HG02943 (cell line): ENCODE data around the gene CIB4.

Experiments
- ATAC-seq: cut with Tn5 transposase; IDR thresholded peaks from one replicate; pipeline ENCODE4 v1.9.1; 2021; ENCODE audit warnings: mild to moderate bottlenecking, low read depth, moderate library complexity; ENCODE audit not compliant: unreplicated experiment

Gene CIB4

GRCh38 chr2:26627350-26628105 lies 13.6 kb downstream of the CIB4 start:
- no peak for ATAC-seq

DNA sequence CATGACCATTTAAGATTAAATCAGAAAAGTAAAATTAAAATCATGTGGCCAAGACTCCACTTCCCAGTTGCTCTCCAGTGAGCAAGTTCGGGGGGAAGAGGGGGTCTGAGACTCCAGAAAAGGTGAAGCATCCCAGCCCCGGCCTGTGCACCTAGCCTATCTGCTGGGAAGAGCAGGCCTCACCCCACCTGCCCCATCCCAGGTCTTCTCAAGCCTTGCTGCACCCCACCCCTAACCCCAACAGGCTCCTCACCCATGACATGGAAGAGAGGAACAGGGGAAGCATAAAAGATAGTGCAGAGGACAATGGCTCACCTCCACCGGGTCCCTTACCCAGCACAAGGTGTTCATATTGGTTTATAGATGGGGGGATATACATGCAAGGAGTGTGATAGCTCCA lies 14.6 kb downstream of the CIB4 start:
- no peak for ATAC-seq

DNA sequence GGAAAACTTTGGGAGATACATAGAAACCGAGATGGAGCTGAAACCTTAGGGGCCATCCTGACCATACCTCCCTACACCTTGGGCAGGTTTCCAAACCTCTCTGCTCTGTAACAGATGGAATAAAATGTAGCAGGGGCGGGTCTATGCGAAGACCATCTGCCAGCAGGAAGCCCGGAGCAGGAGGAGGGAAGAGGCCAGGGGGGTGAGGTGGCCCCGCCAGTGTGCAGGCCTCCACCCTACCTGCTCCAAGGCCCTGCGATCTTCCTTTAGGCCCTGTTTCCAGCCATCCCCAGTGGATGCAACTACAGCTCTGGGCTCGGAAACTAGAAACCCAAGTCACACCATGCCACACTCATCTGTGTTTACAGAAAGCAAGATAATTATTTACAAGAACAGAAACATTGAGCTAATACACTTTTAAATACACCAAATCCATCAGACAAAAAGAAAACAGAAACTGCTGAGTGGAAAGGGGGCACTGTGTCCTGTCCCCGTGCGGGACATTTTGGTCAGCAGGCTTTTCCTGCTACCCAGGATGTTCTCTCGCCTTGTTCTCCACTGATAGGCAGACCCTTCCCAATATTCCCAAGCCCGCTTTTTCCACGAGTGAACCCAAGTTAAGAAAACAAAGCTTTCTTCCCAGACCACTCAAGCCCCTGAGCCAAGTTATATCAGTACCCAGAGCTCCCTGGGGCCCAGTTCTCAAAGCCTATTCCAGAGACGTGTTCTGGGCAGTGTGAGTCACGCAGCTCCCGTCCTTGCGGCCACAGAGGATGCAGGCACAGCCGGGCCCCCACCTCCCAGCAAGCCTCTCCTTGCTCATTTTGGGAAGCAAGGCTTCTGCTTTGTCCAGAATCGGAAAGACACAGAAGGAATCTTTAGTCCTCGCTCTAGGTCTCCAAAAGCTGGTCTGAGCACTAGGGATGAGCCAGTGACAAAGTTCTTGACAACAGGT lies 17.3 kb downstream of the CIB4 start:
- no peak for ATAC-seq

- no peak for ATAC-seq
Measured at GRCh38 chr2:26621469-26622199, 19.5 kb downstream of the CIB4 start.

DNA sequence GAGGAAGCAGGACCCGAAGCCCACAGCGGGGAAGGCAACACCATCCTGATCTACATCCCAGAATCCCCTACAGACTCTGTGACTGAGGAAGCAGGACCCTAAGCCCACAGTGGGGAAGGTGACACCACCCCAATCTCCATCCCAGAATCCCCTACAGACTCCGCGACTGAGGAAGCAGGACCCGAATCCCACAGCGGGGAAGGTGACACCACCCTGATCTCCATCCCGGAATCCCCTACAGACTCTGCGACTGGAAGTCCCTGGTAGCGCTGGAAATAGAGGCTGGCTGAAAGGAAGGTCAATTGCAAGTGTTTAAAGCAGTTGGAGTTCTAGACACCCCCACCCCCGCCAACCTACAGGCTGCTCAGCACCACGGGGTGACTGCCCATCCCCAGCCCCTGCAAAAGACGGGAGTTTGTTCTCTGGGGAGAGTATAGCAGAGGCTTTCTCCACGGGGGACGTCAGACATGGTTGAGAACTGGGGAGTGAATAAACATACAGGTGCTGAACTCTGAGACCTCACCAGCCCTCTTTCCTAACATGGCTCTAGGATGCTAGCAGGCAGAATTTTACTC lies 21.0 kb downstream of the CIB4 start:
- no peak for ATAC-seq

- no peak for ATAC-seq
Measured at GRCh38 chr2:26619521-26619951, 21.6 kb downstream of the CIB4 start.

GRCh38 chr2:26619096-26619495 lies 22.1 kb downstream of the CIB4 start:
- ATAC-seq: no peak

DNA sequence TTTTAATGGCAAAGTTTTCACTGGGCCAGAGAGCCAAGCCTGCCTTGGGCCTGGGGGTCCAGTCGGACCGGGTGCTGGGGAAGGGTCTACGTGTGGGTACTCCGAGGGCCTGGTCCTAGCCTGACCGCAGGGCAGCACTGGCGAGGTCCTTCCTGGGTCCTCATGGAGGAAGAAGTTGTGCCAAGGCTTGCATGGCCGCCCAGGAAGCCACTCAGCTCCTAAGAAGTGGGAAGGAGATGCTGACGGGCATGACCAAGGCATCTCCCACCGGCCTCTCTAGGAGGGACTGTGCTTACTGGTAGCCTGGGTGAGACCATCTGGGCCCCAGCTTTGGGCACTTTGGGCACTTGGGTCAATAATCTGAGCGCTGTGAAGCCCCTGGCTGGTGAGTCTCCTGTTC lies 22.6 kb downstream of the CIB4 start:
- no peak for ATAC-seq

DNA sequence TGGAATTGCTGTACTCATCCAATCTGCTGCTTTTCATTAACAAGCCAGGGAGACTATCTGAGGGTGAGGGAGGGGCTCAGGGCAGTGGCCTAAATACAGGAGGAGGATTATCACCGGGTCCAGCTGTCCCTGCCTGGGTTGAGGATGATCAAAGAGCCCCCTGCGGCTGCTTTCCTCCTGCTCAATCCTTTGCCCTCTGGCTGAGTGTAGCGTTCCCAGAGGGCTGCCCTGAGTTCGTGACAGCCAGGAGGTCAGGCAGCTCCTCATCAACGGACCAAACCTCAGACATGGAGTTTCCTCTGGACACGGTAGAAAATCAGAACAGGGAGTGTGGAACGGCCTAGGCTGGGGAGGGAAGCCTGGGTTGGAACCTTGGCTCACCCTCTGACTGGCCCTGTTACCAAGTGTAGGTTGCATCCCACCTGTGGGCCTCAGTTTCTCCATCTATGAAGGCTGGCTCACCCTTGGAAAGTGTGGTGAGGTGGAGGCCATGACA lies 23.5 kb downstream of the CIB4 start:
- no peak for ATAC-seq

GRCh38 chr2:26616706-26617587 lies 24.2 kb downstream of the CIB4 start:
- no peak for ATAC-seq

- ATAC-seq: no peak
Measured at GRCh38 chr2:26615860-26616705, 25.1 kb downstream of the CIB4 start.

DNA sequence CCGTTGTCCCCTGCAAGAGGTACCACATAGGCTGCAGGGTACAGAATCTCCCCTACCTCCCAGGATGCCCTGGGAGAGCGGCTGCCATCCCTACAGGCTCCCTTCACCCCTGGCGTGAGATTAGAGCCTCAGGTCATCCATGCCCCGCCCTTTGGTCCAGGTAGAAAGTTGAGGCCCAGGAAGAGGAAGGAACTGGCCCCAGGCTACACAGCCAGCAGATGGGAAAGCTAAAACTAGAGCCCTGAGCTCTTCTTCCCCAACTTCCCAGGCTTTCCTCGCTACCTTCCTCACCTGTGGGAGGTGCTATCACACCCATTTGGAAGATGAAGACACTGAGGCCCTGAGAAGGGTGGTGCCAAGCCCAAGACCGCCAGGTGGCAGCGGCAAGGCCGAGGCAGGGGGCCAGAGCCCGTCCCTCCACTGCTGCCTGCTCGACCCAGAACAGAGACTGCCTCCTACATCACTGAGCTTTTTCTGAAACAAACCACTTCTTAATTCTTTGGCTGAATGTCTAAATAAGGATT lies 25.8 kb downstream of the CIB4 start:
- ATAC-seq: no peak

GRCh38 chr2:26614216-26615138 lies 26.7 kb downstream of the CIB4 start:
- ATAC-seq: no peak

DNA sequence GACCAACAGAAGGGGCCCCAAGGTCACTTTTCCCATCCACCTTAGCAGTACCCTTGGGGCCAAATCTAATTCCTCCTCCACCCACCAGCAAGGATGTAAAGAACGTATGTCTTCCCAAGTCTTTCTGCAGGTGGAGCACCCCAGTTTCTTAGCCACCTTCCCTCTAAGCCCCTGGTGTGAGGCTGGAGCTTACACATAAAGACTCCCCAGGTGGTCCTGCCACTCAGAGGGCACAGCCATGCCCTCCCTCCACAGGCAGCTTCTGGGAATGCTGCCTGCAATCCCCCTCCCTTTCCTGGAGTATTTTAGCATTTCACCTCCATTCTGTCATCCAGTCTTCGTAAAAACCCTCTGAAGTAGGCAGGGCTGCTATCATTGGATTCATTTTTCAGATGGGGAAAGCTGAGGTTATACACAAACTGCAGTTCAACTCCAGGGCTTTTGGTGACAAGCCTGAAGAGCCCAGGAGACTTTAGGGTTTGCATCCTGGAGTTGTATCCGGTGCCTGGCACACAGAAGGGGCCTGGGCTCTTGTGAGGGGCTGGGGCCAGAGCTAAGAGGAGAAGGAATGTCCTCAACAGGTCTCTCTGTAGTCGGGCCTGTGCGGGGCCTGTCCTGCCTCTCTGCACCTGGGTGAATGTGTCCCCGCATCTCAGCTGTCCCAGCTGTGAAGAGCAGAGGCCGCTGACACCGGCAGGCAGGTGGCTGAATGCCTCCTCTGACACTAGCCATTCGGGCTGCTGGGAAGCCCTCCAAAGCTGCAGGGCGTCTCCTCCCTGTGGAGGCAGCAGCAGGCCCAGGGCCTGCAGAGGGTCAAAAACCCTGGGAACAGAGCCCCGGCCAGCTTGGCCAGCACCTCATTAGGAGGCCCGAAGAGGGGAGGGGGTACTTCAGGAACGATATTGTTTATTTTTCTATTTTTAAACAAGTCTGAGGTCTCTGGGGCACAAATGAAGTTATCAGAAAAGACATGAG lies 27.6 kb downstream of the CIB4 start:
- no peak for ATAC-seq

DNA sequence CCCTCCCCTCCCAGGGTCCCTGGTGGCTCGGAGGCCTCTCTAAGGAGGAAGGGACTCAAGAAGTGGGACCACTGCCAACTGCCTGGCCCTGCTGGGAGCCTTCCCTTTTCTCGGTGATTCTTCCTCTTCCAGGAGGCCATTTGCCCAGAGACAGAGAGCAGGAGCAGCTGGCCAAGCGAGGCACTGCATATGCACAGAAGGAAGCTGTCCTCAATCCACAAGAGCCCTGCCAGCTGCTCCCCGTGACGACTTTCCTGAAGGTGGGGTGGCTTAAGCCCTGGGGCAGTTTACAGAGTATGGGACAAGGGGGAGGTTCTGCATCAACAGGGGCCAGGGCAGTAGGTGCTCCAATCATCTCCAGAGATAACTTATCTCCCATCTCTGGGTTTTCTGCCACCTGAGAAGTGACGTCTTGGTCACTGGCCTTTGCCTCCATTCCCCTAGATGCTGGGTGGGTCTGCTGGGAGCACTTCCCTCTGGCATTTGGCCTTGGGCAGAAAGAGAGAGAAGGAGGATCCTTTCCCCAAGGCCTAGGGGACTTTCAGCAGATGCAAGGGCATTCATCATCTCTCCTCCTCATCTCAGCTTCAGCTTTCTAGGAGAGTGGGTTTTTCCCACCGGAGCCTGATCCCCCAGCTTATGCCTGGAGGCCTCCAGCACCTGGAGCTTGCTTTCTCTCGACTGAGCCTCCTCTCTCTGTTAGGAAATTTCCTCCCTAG lies 28.5 kb downstream of the CIB4 start:
- ATAC-seq: no peak
